ENCODE results near the gene POLQ. TPM values are rescaled to one million over a fixed set of nuclear protein-coding genes. Genes with fewer than 3 reads are reported as not detected.

POLQ gene
- total and polyA plus RNA-seq, 12 donors = 0.10 to 0.93 (median 0.42) TPM

GRCh38 chr3:121436074-121436473, 109.7 kb downstream of the POLQ start:
- ATAC-seq (no peak), DNase-seq (no peak)
- no peak for TF ChIP-seq CTCF (IDR thresholded peaks at IDR 0.05)
- Histone ChIP-seq H3K36me3 (peaks cover 0 to 6% (median 0%) of the 10 kb centered on the region in 9 donors), H3K4me3 (no peak overlapping the region), H3K27ac (no peak overlapping the region), H3K27me3 (no peaks in the 10 kb centered on the region), H3K9me3 (no peaks in the 10 kb centered on the region), H3K4me1 (peaks cover 0 to 6% (median 0%) of the 10 kb centered on the region in 9 donors)
- WGBS, 2 donors = 88 to 97% methylated on average over 2 of the region's 2 CpGs
- intact Hi-C loops (cut with DNase I) = no loop called here

GRCh38 chr3:121431726-121432517, 113.9 kb downstream of the POLQ start:
- Histone ChIP-seq H3K9me3 (no peaks in the 10 kb centered on the region), H3K4me1 (peaks cover 0 to 6% (median 0%) of the 10 kb centered on the region in 9 donors), H3K36me3 (peaks cover 0 to 9% (median 0%) of the 10 kb centered on the region in 9 donors), H3K27me3 (no peaks in the 10 kb centered on the region), H3K4me3 (peak overlapping the region in 8 of 10 donors; percentile 12 to 49 (median 33)), H3K27ac (peak overlapping the region in 2 of 10 donors; percentile 17 to 22)
- intact Hi-C loops (cut with DNase I) = no loop called here
- no peak for TF ChIP-seq CTCF (IDR thresholded peaks at IDR 0.05)
- 69% methylated on average over 5 of the region's 5 CpGs for WGBS, 2 donors
- DNase-seq (peak in 1 of 2 donors; percentile 16), ATAC-seq (peak in 2 of 8 donors; percentile 46 to 55)

- intact Hi-C loops (cut with DNase I) = no loop called here
- Histone ChIP-seq H3K4me3 (no peak overlapping the region), H3K27ac (no peak overlapping the region), H3K9me3 (no peaks in the 10 kb centered on the region), H3K36me3 (peaks cover 0 to 9% (median 0%) of the 10 kb centered on the region in 9 donors), H3K4me1 (peaks cover 0 to 6% (median 0%) of the 10 kb centered on the region in 9 donors), H3K27me3 (no peaks in the 10 kb centered on the region)
- no peak for TF ChIP-seq CTCF (IDR thresholded peaks at IDR 0.05)
- no peak for DNase-seq
- no peak for ATAC-seq
Measured at GRCh38 chr3:121430664-121431215, 115.0 kb downstream of the POLQ start.

GRCh38 chr3:121424549-121424948, 121.2 kb downstream of the POLQ start:
- no peak for TF ChIP-seq CTCF (IDR thresholded peaks at IDR 0.05)
- no peak for DNase-seq
- no peaks in the 10 kb centered on the region for H3K9me3 ChIP-seq

More at GRCh38 chr3:121424549-121424948, 121.2 kb downstream of the POLQ start:
- no peak for ATAC-seq
- intact Hi-C loops (cut with DNase I) = no loop called here
- no peaks in the 10 kb centered on the region for H3K36me3 ChIP-seq
- H3K27ac ChIP-seq = no peak overlapping the region
- H3K27me3 ChIP-seq = no peaks in the 10 kb centered on the region
- no peak overlapping the region for H3K4me3 ChIP-seq
- H3K4me1 ChIP-seq = no peaks in the 10 kb centered on the region
